ENCODE measurements around the gene ZBTB38.

DNA sequence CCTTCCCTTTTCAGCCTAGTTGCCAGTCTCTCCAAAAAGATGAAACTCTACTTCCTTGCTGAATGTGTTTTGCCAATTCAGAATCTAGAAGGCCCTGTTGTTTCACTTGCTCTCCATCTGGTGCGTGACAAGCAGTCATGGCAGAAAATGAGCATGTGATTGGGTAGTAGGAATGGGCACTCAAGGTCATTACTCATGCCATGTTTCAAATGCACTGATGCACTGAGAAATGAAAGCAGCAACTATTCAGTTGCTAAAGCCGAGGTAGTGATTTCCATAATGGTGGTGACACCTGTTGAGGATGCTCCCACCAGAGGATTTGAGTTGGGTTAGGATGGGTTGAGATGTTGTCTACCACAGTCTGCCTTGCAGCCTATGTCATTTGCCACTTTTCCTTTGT is 12.7 kb downstream of the ZBTB38 start:
- TF ChIP-seq, protein P1, sequence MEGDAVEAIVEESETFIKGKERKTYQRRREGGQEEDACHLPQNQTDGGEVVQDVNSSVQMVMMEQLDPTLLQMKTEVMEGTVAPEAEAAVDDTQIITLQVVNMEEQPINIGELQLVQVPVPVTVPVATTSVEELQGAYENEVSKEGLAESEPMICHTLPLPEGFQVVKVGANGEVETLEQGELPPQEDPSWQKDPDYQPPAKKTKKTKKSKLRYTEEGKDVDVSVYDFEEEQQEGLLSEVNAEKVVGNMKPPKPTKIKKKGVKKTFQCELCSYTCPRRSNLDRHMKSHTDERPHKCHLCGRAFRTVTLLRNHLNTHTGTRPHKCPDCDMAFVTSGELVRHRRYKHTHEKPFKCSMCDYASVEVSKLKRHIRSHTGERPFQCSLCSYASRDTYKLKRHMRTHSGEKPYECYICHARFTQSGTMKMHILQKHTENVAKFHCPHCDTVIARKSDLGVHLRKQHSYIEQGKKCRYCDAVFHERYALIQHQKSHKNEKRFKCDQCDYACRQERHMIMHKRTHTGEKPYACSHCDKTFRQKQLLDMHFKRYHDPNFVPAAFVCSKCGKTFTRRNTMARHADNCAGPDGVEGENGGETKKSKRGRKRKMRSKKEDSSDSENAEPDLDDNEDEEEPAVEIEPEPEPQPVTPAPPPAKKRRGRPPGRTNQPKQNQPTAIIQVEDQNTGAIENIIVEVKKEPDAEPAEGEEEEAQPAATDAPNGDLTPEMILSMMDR (IDR thresholded peaks at IDR 0.05), result no peak
- TF ChIP-seq EZH2phosphoT487 (IDR thresholded peaks at IDR 0.05) (no peak), EZH2 (IDR thresholded peaks at IDR 0.05) (no peak)
